WTC11 (cell line): ENCODE results near the gene C3orf49. TPM values are rescaled to one million over a fixed set of nuclear protein-coding genes. Genes with fewer than 3 reads are reported as not detected.

ENCODE experiments used
- ATAC-seq: fragments of 200-7000 bp; cut with Tn5 transposase; 2 replicates; pipeline ENCODE4 v1.10.0; 2021; ENCODE audit warnings: mild to moderate bottlenecking, moderate library complexity
- CTCF ChIA-PET: fragments of 300-600 bp; sonication (Branson Sonifier 250); formaldehyde crosslinking; loops from one replicate; lab custom pipeline; 2021; ENCODE audit warnings: antibody characterized with exemption; lab: Charles Lee
- POLR2A ChIA-PET: fragments of 350-600 bp; sonication (Branson Sonifier 250); formaldehyde crosslinking; loops from one replicate; lab custom pipeline; 2021; ENCODE audit warnings: antibody characterized with exemption; lab: Charles Lee
- DNase-seq: peaks from one replicate; pipeline ENCODE4 v3.0.0; 2021; ENCODE audit warnings: low spot score
- H3K27ac Mint-ChIP-seq: 2 replicates; pipeline ENCODE4 v1.8.0; 2021; ENCODE audit warnings: mixed read lengths
- H3K27me3 Mint-ChIP-seq: 2 replicates; pipeline ENCODE4 v1.8.0; 2021; ENCODE audit warnings: low read depth, mild to moderate bottlenecking, moderate library complexity, mixed read lengths
- H3K36me3 Mint-ChIP-seq: 2 replicates; pipeline ENCODE4 v1.8.0; 2021; ENCODE audit warnings: mixed read lengths
- H3K4me1 Mint-ChIP-seq: 2 replicates; pipeline ENCODE4 v1.8.0; 2022; ENCODE audit warnings: mixed read lengths
- H3K4me3 Mint-ChIP-seq: 2 replicates; pipeline ENCODE4 v1.8.0; 2021; ENCODE audit warnings: mild to moderate bottlenecking, moderate library complexity, mixed read lengths
- H3K9me3 Mint-ChIP-seq: 2 replicates; pipeline ENCODE4 v1.8.0; 2021; ENCODE audit warnings: mixed read lengths
- AFF4 ChIP-seq: sonication (generic); formaldehyde crosslinking; IDR thresholded peaks from 2 replicates; pipeline ENCODE4 v1.8.1; 2023; ENCODE audit warnings: mild to moderate bottlenecking, missing genetic modification reagents, borderline replicate concordance
- ELF4 ChIP-seq: sonication (generic); formaldehyde crosslinking; IDR thresholded peaks from 2 replicates; pipeline ENCODE4 v1.8.1; 2022; ENCODE audit warnings: low read depth, mild to moderate bottlenecking, moderate library complexity, missing genetic modification reagents
- ERG ChIP-seq: fragments of 250-450 bp; sonication (Bioruptor Pico); IDR thresholded peaks from 2 replicates; pipeline ENCODE4 v1.8.0; 2021; ENCODE audit warnings: mild to moderate bottlenecking
- ETV6 ChIP-seq: sonication (generic); formaldehyde crosslinking; IDR thresholded peaks from 2 replicates; pipeline ENCODE4 v1.8.1; 2022; ENCODE audit warnings: mild to moderate bottlenecking, missing genetic modification reagents
- FOXP4 ChIP-seq: sonication (generic); formaldehyde crosslinking; IDR thresholded peaks from 2 replicates; pipeline ENCODE4 v1.8.0; 2022; ENCODE audit warnings: mild to moderate bottlenecking, missing genetic modification reagents
- GABPB1 ChIP-seq: sonication (generic); formaldehyde crosslinking; IDR thresholded peaks from 2 replicates; pipeline ENCODE4 v1.8.1; 2023; ENCODE audit warnings: mild to moderate bottlenecking, missing genetic modification reagents
- IRF1 ChIP-seq: sonication (generic); formaldehyde crosslinking; IDR thresholded peaks from 2 replicates; pipeline ENCODE4 v1.8.0; 2023; ENCODE audit warnings: missing genetic modification reagents
- JAZF1 ChIP-seq: fragments of 250-450 bp; sonication (Bioruptor Pico); IDR thresholded peaks from 2 replicates; pipeline ENCODE4 v1.9.0; 2021; ENCODE audit warnings: moderate library complexity, mild to moderate bottlenecking, inconsistent platforms
- MAX ChIP-seq: sonication (generic); formaldehyde crosslinking; IDR thresholded peaks from 2 replicates; pipeline ENCODE4 v1.8.0; 2022; ENCODE audit warnings: mild to moderate bottlenecking, missing genetic modification reagents
- MLX ChIP-seq: sonication (generic); formaldehyde crosslinking; IDR thresholded peaks from 2 replicates; pipeline ENCODE4 v1.8.1; 2023; ENCODE audit warnings: mild to moderate bottlenecking, missing genetic modification reagents, moderate library complexity
- SMAD3 ChIP-seq: sonication (generic); formaldehyde crosslinking; IDR thresholded peaks from 2 replicates; pipeline ENCODE4 v1.8.0; 2022; ENCODE audit warnings: missing genetic modification reagents, mild to moderate bottlenecking, borderline replicate concordance
- SOX15 ChIP-seq: fragments of 250-450 bp; sonication (Bioruptor Pico); IDR thresholded peaks from 2 replicates; pipeline ENCODE4 v1.9.0; 2021; ENCODE audit warnings: mild to moderate bottlenecking
- USF2 ChIP-seq: sonication (generic); formaldehyde crosslinking; IDR thresholded peaks from 2 replicates; pipeline ENCODE4 v1.8.1; 2023; ENCODE audit warnings: mild to moderate bottlenecking, missing genetic modification reagents, moderate library complexity
- ZNF219 ChIP-seq: sonication (generic); formaldehyde crosslinking; IDR thresholded peaks from 2 replicates; pipeline ENCODE4 v1.8.0; 2023; ENCODE audit warnings: missing genetic modification reagents, mild to moderate bottlenecking, borderline replicate concordance
- ZNF396 ChIP-seq: fragments of 250-450 bp; sonication (Bioruptor Pico); IDR thresholded peaks from 2 replicates; pipeline ENCODE4 v1.8.0; 2021; ENCODE audit warnings: mild to moderate bottlenecking, moderate library complexity, borderline replicate concordance
- total RNA-seq: library from RNA; stranded (reverse); gene quantifications from 3 replicates; pipeline ENCODE4 v1.2.3, GENCODE V29; 2021

Gene C3orf49
- total RNA-seq, 1 experiment from 2014 or later = not detected

- peaks cover 32% of the 10 kb centered on the region for H3K4me1 Mint-ChIP-seq
Observed at GRCh38 chr3:63867225-63867624, 48.1 kb downstream of the C3orf49 start.

More at GRCh38 chr3:63867225-63867624, 48.1 kb downstream of the C3orf49 start:
- no peak for DNase-seq
- H3K36me3 Mint-ChIP-seq = peaks cover 4% of the 10 kb centered on the region; the same call in 1 of the 2 replicates
- no peak for ATAC-seq
- CTCF ChIA-PET = no interaction called here
- POLR2A ChIA-PET = no interaction called here
- H3K27me3 Mint-ChIP-seq = no peaks in the 10 kb centered on the region
- TF ChIP-seq ELF4 (CRISPR knock-in tag) (no peak), FOXP4 (CRISPR knock-in tag) (no peak), AFF4 (CRISPR knock-in tag) (no peak), ZNF396 (CRISPR knock-in tag) (no peak), USF2 (CRISPR knock-in tag) (no peak), IRF1 (CRISPR knock-in tag) (no peak), MLX (CRISPR knock-in tag) (no peak), ZNF219 (CRISPR knock-in tag) (no peak), SOX15 (CRISPR knock-in tag) (no peak), MAX (CRISPR knock-in tag) (no peak), ETV6 (CRISPR knock-in tag) (no peak), GABPB1 (CRISPR knock-in tag) (no peak), SMAD3 (no peak), ERG (CRISPR knock-in tag) (no peak), JAZF1 (no peak)
- no peak overlapping the region for H3K4me3 Mint-ChIP-seq
- H3K27ac Mint-ChIP-seq = no peak overlapping the region
- H3K9me3 Mint-ChIP-seq = no peaks in the 10 kb centered on the region
